NCI-H1436 treated with DMSO at 0.1 percent for 48 hours (cell line): ENCODE measurements around the gene FUNDC1.
"Not testable (repeated sequence)": the region's sequence is repeated elsewhere in the genome, so short reads cannot be mapped to it uniquely, and the experiment has no call there.

Experiments used
- DNase-seq: peaks from one replicate; lab custom pipeline; 2025; lab: John Stamatoyannopoulos, UW

Gene FUNDC1, protein sequence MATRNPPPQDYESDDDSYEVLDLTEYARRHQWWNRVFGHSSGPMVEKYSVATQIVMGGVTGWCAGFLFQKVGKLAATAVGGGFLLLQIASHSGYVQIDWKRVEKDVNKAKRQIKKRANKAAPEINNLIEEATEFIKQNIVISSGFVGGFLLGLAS

DNA sequence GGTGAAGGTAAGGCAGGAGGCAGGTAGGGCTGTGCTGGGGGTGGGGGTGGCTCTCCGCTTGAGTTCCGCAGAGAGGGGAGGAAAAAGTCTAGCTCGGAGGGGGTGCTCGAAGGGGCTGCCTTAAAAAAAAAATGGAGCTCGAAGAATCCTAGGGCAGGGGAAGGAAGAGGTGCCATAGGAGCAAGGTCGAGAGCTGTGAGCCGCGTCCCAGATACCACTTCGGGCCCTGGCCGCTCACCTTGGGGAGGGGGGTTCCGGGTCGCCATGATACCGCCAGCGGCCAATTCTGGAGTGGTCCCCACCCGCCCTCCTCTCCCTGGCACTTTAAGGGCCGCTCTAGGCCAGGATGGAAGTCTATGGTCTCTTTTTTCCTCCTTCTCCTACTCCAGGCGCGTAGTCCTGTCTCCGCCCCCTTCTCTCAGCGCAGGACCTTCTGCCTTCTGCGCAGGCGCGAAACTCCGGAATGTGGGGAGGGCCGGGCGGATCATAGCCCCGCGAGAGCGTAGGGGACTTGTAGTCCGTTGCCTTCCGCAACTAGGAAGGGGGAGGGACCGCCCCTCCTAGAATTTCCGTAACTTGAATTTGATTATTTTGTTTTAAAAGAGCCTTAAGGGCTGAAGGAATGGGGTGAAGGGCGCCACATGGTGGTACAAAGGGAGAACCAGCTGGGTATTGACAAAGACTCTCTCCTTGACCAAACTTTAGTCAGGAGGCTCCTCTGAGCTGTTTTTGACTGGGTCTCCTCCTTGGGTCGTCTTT lies at the start of gene FUNDC1:
TSS of gene FUNDC1 (minus strand) at position 293 of the 759 bp plus-strand sequence. CDS start at position 266, 27 bp downstream.
- peak; percentile 66 for DNase-seq

DNA sequence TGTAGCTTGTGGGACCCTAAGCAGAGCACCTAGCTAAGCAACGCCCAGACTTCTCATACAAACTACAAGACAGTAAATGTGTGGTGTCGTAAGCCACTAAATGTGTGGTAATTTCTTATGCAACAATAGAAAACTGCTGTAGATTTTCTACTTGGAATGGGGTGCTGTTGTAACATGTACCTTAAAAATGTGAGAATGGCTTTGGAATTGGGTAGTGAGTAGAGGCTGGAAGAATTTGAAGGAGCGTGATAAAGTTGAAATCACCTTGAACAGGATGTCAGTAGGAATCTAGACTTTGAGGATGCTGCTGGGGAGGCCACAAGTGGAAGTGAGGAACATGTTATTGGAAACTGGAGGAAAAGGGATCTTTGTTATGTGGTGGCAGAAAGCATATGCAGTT lies 43.2 kb upstream of the FUNDC1 start:
- no peak for DNase-seq

GRCh38 chrX:44580466-44580865 lies 37.8 kb upstream of the FUNDC1 start:
- no peak for DNase-seq

GRCh38 chrX:44572340-44572938 lies 29.8 kb upstream of the FUNDC1 start:
- no peak for DNase-seq

DNA sequence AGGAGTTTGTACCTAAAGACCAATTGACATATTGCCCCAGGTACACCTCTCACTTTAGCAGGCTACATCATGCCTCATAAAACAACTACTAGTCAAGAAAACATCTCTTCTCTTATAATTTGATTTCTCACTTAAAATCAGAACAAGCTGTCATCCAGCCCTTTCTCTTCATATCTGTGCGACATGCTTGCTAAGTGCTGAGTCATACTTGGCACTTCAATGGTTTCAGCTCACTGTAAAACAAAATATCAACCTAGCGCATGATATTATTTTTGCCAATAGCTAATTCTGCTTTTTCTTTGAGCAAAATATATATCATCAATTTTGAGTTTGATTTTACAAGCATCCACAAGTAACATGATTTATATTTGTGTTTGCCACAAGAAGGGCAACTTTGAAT lies 27.9 kb upstream of the FUNDC1 start:
- DNase-seq = no peak

GRCh38 chrX:44569122-44569521 lies 26.5 kb upstream of the FUNDC1 start:
- no peak for DNase-seq

DNA sequence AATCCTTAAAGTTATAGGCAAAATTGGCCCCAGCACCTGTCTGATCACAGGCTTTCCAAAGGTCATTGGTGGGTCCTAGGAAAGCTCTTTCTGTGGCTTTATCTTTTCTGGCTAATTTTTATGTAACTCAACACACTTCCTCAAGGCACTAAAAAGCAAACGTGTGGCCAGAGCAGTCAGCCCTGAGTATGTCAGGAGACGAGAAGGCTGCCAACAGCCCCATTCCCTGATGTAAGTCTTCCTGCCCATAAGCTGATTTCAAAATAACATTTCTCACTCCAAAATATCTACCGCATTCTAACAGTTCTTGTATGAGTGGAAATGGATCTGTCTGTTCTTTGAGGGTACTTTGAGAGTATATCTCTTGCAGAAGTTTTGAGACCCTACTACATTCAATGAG lies 25.5 kb upstream of the FUNDC1 start:
- DNase-seq = no peak

- not testable (repeated sequence) for DNase-seq
Observed at GRCh38 chrX:44561896-44562295, 19.2 kb upstream of the FUNDC1 start.

DNA sequence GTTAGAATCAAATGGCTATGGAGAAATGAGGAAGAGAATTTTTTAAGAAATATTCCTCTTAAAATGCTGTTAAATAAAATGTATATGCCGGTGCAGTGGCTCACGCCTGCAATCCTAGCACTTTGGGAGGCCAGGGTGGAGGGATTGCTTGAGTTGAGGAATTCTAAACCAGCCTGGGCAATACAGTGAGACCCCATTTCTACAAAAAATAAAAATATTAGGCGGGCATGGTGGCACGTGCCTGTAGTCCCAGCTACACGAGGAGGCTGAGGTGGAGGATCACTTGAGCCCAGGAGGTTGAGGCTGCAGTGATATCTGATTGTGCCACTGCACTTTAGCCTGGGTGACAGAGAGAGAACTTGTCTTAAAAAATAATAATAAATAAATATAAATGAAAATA lies 7.9 kb upstream of the FUNDC1 start:
- no peak for DNase-seq

GRCh38 chrX:44545454-44545853 lies 2.8 kb upstream of the FUNDC1 start:
- not testable (repeated sequence) for DNase-seq

DNA sequence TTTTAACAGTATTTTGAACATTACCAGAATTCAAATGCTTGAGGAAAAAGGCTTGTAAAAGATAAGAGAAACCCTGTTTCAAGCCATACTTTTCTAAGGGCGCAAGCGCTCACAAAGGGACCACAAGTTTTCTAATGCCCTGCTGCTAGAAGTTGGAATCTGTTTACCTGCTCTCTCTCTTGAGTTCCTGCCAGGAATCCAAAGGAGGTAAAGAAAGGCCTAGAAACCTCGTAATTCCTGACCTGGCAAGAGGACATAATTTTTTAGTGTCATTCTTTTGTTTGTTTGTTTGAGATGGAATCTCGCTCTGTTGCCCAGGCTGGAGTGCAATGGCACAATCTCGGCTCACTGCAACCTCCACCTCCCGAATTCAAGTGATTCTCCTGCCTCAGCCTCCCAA lies 1.4 kb upstream of the FUNDC1 start:
- no peak for DNase-seq

GRCh38 chrX:44536198-44536597 lies 6.5 kb downstream of the FUNDC1 start:
- DNase-seq = no peak

DNA sequence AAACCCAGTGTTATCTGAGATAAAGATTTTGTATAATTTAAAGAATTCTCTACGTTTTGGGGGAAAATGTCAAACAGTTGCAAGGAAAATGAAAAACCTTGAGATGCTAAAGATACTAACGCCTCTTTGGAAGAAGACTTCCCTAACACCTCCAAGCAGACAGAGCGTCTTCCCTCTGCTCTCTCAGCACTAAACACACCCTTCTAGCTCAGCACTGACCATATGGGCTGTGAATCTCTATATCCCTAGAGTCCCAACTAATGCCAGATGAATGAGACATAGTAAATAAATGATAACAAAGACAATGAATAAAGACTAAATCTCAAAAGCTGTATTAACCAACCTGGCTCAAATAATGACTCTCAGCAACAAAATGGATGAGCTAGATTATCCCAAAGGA lies 13.3 kb downstream of the FUNDC1 start:
- no peak for DNase-seq

GRCh38 chrX:44514272-44514671 lies 28.4 kb downstream of the FUNDC1 start:
- DNase-seq = no peak

- DNase-seq = no peak
Observed at GRCh38 chrX:44507292-44507691, 35.4 kb downstream of the FUNDC1 start.

DNA sequence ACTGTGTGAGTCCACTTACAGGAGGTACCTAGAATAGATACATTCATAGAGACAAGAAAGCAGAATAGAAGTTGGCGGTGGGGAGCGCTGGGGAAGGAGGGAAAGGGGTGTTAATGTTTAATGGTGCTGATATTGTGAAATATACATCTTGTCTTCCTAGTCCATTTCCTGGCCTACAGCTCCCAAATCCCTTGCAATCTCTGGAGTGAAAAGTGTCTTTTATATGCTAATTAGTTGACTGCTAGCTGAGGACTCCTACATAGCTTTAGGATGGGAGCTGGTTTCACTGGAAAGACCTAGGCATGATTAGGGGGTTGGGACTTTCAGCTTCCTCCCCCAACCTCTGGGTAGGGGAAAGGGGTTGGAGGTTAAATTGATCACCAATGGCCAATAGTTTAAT lies 36.0 kb downstream of the FUNDC1 start:
- DNase-seq = no peak

DNA sequence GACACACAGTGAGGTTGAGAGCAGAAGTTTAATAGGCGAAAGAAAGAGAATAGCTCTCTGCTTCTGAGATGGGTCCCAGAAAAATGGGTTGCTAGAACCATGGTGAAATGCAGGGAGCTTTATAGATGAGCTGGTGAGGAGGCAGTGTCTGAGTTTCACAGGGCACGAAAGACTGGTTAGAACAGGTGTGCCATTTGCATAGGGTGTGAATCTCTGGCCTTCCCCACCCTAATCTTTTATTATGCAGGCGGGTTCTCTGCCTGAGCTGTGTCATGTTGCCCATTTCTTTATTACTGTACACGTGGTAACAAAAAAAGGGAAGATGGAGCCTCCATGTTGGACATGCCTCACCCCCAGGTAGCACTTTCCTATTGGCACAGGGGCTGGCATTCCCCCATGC lies 39.1 kb downstream of the FUNDC1 start:
- DNase-seq = no peak

DNA sequence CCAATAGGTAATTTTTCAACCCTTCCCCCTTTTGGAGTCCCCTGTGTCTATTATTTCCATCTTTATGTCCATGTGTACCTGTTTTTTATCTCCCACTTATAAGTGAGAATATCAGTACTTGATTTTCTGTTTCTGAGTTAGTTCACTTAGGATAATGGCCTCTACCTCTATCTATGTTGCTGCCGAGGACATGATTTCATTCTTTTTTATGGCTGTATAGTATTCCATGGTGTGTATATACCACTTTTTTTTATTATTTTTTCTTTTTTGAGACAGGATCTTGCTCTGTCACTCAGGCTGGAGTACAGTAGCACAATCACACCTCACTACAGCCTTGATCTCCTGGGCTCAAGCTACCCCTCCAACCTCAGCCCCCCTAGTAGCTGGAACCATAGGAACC lies 47.6 kb downstream of the FUNDC1 start:
- no peak for DNase-seq

- no peak for DNase-seq
Observed at GRCh38 chrX:44494357-44494756, 48.3 kb downstream of the FUNDC1 start.

DNA sequence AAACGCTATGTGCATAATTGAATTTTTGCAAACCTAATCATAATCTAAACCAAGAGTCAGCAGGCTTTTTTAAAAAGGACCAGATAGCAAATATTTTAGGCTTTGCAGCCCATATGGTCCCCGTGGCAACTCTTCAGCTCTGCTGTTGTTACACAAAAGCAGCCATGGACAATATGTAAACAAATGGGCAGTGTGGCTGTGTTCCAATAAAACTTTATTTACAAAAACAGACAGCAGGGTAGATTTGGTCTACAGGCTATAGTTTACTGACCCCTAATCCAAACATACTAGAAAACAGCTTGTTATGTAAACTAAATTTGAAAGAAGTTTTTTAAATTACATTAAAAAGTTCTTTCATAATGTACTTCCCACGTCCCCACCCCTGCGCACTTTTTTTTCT lies 53.1 kb downstream of the FUNDC1 start:
- no peak for DNase-seq

DNA sequence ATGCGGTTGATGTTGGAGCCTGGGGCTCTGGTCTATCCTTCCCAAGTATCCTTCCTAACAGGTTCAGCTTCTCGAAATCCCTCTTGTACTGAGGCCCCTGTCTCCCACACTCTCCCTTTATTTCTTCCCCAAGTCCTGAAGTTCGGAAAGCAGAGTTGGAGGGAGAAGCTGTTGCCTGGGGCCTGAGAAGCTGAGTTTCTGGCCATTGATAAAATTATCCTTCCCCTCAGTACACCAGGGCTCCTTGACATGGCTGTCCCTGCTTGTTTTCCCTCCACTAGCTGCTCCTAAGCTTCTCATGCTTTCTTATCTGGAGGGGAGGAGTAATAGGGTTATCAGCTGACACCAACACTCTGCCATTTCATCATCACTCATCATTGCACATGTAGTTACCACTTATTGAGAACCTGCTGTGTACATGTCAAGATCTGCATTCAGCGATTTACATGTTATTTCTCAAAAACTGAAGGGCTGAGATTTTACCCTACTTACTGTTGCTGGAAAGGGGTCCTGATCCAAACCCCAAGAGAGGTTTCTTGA lies 58.0 kb downstream of the FUNDC1 start:
- DNase-seq = no peak

GRCh38 chrX:44483965-44484606 lies 58.6 kb downstream of the FUNDC1 start:
- DNase-seq = no peak

DNA sequence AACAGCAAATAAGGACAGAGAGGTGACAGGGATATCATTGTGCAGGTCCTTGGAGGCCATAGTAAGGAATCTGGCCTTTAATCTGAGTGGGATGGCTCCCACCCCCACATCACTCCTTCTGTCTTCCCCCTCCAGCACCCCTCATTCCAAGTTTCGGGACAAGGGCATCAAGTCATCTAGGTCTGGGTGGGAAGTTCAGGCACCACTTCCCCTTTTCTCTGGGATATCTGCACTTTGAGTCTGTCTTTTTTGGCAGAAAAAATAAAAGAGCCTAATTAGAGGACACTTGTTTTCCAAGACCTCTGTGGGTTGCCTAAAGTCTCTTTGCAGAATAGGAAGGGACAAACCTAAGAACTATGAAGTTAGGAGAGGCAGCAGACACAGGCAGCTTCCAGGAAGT lies 60.1 kb downstream of the FUNDC1 start:
- no peak for DNase-seq
